ENCODE data around the gene POU2F3. TPM values are rescaled to one million over a fixed set of nuclear protein-coding genes. Genes with fewer than 3 reads are reported as not detected.

Gene POU2F3
- polyA plus RNA-seq, 1 experiment = not detected

DNA sequence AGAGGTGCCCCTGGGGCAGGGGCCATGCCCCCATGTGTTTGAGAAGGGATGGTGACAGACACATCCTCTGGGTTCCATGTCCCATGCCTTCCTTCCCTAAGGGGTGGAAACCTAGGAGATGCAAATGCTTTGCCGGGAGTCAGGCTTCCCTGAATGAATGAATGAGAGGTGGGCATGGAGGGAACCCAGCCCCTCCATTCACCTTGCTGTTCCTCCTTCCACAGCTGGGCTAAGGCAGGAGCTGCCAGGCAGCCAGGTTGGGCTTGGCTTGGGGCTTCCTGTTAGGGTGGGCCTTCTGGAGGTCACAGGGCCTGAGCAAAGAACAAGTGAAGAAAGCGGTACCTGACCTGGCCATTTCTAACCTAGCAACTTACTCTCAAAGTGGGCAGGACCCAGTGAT is 926 bp downstream of the POU2F3 start:
- CTCF ChIA-PET = interaction anchor here (1.4 kb wide), 1 partner anchor 11 kb away, joined by 4 read pairs; no protein-coding TSS in a partner anchor
- Histone ChIP-seq H3K4me3 (ENCODE audit: low read depth, low read length) (no peak overlapping the region), H3K27me3 (ENCODE audit: control insufficient read depth, insufficient read depth, low read length) (peaks cover 69% of the 10 kb centered on the region), H3K9me3 (ENCODE audit: control insufficient read depth, insufficient read depth, low read length) (no peaks in the 10 kb centered on the region; the same call in 1 of the 2 replicates), H3K27ac (ENCODE audit: low read depth, low read length) (no peak overlapping the region)
- TF ChIP-seq, protein P1, sequence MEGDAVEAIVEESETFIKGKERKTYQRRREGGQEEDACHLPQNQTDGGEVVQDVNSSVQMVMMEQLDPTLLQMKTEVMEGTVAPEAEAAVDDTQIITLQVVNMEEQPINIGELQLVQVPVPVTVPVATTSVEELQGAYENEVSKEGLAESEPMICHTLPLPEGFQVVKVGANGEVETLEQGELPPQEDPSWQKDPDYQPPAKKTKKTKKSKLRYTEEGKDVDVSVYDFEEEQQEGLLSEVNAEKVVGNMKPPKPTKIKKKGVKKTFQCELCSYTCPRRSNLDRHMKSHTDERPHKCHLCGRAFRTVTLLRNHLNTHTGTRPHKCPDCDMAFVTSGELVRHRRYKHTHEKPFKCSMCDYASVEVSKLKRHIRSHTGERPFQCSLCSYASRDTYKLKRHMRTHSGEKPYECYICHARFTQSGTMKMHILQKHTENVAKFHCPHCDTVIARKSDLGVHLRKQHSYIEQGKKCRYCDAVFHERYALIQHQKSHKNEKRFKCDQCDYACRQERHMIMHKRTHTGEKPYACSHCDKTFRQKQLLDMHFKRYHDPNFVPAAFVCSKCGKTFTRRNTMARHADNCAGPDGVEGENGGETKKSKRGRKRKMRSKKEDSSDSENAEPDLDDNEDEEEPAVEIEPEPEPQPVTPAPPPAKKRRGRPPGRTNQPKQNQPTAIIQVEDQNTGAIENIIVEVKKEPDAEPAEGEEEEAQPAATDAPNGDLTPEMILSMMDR (IDR thresholded peaks at IDR 0.05; ENCODE audit: low read depth, low read length) = no peak
- POLR2A ChIA-PET = no interaction called here
- no peak for DNase-seq (ENCODE audit: low read depth, low spot score)

DNA sequence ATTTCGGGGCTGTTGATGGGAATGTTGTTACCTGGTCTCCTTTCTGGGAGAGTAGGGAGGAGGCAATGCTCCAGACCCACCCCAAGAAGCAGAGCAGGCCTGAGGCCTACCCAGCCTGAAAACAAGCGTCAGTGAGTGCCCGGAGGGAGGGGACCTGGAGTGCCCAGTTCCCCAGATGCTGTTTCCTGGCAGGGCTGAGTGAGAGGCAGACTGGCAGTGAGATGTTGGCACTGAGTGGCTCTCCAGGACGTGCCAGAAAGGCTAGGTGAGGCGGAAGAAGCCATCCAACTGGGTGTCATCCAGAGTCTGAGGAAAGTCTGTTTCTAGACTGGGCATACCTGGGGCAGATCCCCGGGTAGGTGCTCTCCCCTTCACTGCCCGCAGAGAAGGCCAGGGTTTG is 1.3 kb downstream of the POU2F3 start:
- no peaks in the 10 kb centered on the region; the same call in 1 of the 2 replicates for H3K9me3 ChIP-seq (ENCODE audit: control insufficient read depth, insufficient read depth, low read length)
- TF ChIP-seq, protein P1 (IDR thresholded peaks at IDR 0.05; ENCODE audit: low read depth, low read length) = no peak
- CTCF ChIA-PET = no interaction called here
- POLR2A ChIA-PET = no interaction called here
- peaks cover 70% of the 10 kb centered on the region for H3K27me3 ChIP-seq (ENCODE audit: control insufficient read depth, insufficient read depth, low read length)
- DNase-seq (ENCODE audit: low read depth, low spot score) = no peak
- H3K27ac ChIP-seq (ENCODE audit: low read depth, low read length) = no peak overlapping the region
- H3K4me3 ChIP-seq (ENCODE audit: low read depth, low read length) = no peak overlapping the region

DNA sequence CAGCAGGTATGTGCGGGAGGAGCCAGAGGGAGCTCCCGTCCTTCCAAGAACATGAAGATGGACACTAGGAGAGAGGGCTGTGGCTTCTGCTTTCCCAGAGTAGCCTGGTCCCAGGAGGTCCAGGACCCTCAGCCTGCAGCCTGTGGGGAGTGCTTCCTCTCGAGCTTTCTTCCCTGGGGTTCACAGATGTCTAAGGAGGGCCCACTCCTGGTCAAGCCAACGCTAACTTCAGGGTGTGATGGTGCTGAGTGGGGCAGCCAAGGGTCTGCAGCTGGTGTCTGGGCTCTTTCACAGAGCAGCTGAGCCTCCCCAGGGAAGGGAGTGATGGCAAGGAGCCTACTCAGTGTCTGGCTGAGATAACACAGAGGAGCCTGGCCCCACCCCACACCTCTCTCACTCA is 3.3 kb downstream of the POU2F3 start:
- ChIA-PET POLR2A (no interaction called here), CTCF (interaction anchor here (0.8 to 2.7 kb wide), 5 partner anchors 57 to 75 kb away, joined by 3 to 14 read pairs (median 4); no protein-coding TSS in a partner anchor)
- Histone ChIP-seq H3K9me3 (ENCODE audit: control insufficient read depth, insufficient read depth, low read length) (no peaks in the 10 kb centered on the region; the same call in 1 of the 2 replicates), H3K27ac (ENCODE audit: low read depth, low read length) (no peak overlapping the region), H3K27me3 (ENCODE audit: control insufficient read depth, insufficient read depth, low read length) (peaks cover 63% of the 10 kb centered on the region), H3K4me3 (ENCODE audit: low read depth, low read length) (no peak overlapping the region)
- no peak for DNase-seq (ENCODE audit: low read depth, low spot score)
- TF ChIP-seq, protein P1 (IDR thresholded peaks at IDR 0.05; ENCODE audit: low read depth, low read length) = no peak

DNA sequence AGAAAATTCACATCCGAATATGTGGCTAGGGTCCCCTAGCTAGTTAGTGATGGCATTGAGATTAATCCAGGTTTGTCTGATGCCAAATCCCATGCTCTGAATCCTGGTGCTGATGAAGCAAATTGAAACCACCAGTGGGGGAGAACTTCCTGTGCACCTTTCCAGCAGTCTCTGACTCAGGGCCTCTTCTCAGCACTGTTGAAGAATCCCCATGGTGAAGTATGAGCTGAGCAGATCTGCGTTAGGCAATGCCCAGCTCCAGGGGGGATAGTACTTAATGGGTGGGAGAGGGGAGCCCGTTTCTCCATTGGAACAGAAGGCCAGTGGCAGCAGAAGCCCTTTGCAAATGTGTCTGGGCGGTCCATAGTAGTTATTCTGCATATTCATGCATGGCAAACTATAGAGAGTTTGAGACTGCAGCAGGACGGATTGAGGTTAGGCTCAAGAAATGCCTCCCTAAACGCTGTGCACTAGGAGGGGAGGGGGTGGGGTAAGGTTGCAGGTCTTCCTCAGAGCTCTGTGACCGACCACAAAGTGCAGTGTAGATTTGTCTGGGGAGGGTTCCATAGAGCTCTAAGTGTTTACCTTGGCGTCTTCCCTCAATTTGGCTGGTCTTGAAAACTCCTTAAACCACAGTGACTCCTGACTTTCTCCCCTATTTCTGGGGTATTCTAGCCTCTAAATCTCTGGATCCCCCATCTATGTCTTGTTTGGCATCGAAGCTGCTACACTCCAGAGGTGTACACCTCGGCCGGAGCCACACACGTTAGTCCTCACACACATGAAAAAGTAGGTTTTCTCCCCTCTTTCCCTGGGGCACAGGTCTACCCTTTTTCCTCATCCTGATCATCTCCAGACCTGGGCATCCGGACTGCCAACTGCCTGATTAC is 4.8 kb downstream of the POU2F3 start:
- Histone ChIP-seq H3K9me3 (ENCODE audit: control insufficient read depth, insufficient read depth, low read length) (no peaks in the 10 kb centered on the region; the same call in 1 of the 2 replicates), H3K4me3 (ENCODE audit: low read depth, low read length) (no peak overlapping the region), H3K27ac (ENCODE audit: low read depth, low read length) (no peak overlapping the region), H3K27me3 (ENCODE audit: control insufficient read depth, insufficient read depth, low read length) (peaks cover 52% of the 10 kb centered on the region)
- TF ChIP-seq, protein P1 (IDR thresholded peaks at IDR 0.05; ENCODE audit: low read depth, low read length) = no peak
- ChIA-PET CTCF (interaction anchor here (1.2 to 2.7 kb wide), 2 partner anchors 56 to 58 kb away, joined by 4 to 14 read pairs; no protein-coding TSS in a partner anchor), POLR2A (no interaction called here)
- DNase-seq (ENCODE audit: low read depth, low spot score) = no peak

DNA sequence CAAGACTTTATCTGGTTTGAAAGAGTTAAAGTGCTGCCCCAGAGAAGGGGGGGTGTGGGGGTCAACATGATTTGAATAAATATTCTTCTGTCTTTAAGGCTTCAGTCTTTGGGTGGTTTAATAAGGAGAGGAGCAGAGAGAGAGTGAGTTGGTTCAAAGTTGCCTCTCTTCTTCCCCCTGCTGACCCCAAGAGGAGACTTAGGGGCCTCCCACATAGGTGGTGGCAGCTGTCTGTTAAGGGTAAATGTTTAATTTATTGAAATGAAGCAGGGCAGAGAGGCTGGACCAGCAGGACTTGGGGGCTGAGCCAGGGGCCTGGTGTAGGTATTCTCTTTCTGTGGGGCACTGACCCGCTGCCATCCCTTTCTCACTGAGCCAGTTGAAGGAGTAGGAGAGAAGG is 5.5 kb downstream of the POU2F3 start:
- Histone ChIP-seq H3K9me3 (ENCODE audit: control insufficient read depth, insufficient read depth, low read length) (no peaks in the 10 kb centered on the region; the same call in 1 of the 2 replicates), H3K27me3 (ENCODE audit: control insufficient read depth, insufficient read depth, low read length) (peaks cover 53% of the 10 kb centered on the region), H3K27ac (ENCODE audit: low read depth, low read length) (no peak overlapping the region), H3K4me3 (ENCODE audit: low read depth, low read length) (no peak overlapping the region)
- TF ChIP-seq, protein P1 (IDR thresholded peaks at IDR 0.05; ENCODE audit: low read depth, low read length) = no peak
- no peak for DNase-seq (ENCODE audit: low read depth, low spot score)
- CTCF ChIA-PET = interaction anchor here (1.8 kb wide), 1 partner anchor 54 kb away, joined by 12 read pairs; no protein-coding TSS in a partner anchor
- POLR2A ChIA-PET = no interaction called here
